ENCODE measurements around the gene PRTG.
A peak's percentile ranks its signal among the peaks of the same experiment; 100 is the strongest.

Gene PRTG

DNA sequence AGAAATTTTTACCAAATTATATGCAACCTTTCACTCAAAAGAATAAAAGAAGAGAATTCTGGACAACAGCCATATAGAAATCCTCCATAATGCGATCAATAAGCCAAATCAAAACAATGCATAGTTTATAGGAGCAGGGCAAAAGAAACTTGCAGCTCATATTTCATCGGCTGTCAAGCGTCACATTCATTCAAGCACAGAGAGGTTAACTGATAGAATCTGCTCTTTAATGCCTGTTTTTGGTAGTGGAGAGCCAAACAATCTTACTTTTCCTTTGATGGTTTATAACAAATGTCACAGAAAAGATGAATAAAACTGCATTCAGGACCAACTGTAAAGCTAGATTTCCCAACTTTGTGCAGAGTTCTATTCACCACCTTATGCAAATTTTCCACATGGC is 35.4 kb downstream of the PRTG start:
- no peak for TF ChIP-seq TSHZ2 (CRISPR knock-in tag; IDR thresholded peaks at IDR 0.05)
- TF ChIP-seq CSDC2 (CRISPR knock-in tag; IDR thresholded peaks at IDR 0.05): no peak
- TF ChIP-seq BACH2 (CRISPR knock-in tag; IDR thresholded peaks at IDR 0.05; ENCODE audit: borderline replicate concordance): no peak
- TF ChIP-seq POU6F1 (CRISPR knock-in tag; IDR thresholded peaks at IDR 0.05; ENCODE audit: borderline replicate concordance, low read depth): no peak
- TF ChIP-seq ZNF70 (CRISPR knock-in tag; IDR thresholded peaks at IDR 0.05): no peak
- TF ChIP-seq SNAI2 (CRISPR knock-in tag; IDR thresholded peaks at IDR 0.05): no peak
- TF ChIP-seq ZNF565 (CRISPR knock-in tag; conservative IDR thresholded peaks at IDR 0.05; ENCODE audit: low read depth): no peak
- TF ChIP-seq TCF4 (CRISPR knock-in tag; IDR thresholded peaks at IDR 0.05; ENCODE audit: borderline replicate concordance): no peak
- TF ChIP-seq, protein P1, sequence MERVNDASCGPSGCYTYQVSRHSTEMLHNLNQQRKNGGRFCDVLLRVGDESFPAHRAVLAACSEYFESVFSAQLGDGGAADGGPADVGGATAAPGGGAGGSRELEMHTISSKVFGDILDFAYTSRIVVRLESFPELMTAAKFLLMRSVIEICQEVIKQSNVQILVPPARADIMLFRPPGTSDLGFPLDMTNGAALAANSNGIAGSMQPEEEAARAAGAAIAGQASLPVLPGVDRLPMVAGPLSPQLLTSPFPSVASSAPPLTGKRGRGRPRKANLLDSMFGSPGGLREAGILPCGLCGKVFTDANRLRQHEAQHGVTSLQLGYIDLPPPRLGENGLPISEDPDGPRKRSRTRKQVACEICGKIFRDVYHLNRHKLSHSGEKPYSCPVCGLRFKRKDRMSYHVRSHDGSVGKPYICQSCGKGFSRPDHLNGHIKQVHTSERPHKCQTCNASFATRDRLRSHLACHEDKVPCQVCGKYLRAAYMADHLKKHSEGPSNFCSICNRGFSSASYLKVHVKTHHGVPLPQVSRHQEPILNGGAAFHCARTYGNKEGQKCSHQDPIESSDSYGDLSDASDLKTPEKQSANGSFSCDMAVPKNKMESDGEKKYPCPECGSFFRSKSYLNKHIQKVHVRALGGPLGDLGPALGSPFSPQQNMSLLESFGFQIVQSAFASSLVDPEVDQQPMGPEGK (CRISPR knock-in tag; IDR thresholded peaks at IDR 0.05; ENCODE audit: borderline replicate concordance): no peak
- no peak for TF ChIP-seq ZFP30 (CRISPR knock-in tag; IDR thresholded peaks at IDR 0.05)
- no peak for TF ChIP-seq ZNF8 (CRISPR knock-in tag; IDR thresholded peaks at IDR 0.05)
- TF ChIP-seq CREB5 (CRISPR knock-in tag; IDR thresholded peaks at IDR 0.05; ENCODE audit: low read depth): no peak
- TF ChIP-seq CSRNP3 (CRISPR knock-in tag; IDR thresholded peaks at IDR 0.05): no peak
- no peak for TF ChIP-seq ZFP3 (CRISPR knock-in tag; IDR thresholded peaks at IDR 0.05)
- no peak for TF ChIP-seq ZC3H10 (CRISPR knock-in tag; IDR thresholded peaks at IDR 0.05)
- ATAC-seq: no peak

DNA sequence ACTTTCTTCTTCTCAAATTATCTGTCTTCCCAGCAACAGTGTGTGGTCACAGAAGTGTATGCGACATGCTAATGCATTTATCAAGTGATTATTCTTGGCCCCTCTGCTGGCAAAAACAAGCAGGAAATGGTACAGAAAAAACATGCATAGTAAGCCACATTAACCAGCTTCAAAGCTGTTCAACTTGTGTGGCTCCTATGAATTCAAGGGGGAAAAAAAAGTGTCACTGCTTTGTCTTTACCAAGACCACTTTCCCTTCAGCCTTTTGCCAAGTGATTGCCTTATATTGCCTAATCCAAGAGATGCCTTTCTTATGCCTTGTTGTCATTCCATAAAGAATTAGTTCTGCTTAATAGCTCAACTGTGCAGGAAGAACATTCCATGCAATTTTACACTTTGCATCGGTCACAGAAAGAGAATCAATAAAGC is 39.1 kb downstream of the PRTG start:
- peak; percentile 56 for TF ChIP-seq ISL1 (CRISPR knock-in tag; IDR thresholded peaks at IDR 0.05)
- no peak for TF ChIP-seq SNAI2 (CRISPR knock-in tag; IDR thresholded peaks at IDR 0.05)
- TF ChIP-seq ZNF8 (CRISPR knock-in tag; IDR thresholded peaks at IDR 0.05): no peak
- TF ChIP-seq OSR1 (CRISPR knock-in tag; IDR thresholded peaks at IDR 0.05): no peak
- no peak for TF ChIP-seq BACH2 (CRISPR knock-in tag; IDR thresholded peaks at IDR 0.05; ENCODE audit: borderline replicate concordance)
- TF ChIP-seq ZFP30 (CRISPR knock-in tag; IDR thresholded peaks at IDR 0.05): no peak
- TF ChIP-seq ESRRG (CRISPR knock-in tag; IDR thresholded peaks at IDR 0.05): no peak
- ATAC-seq: peak; percentile 48; the same call in 1 of the 3 replicates

- no peak for ATAC-seq
- no peak for TF ChIP-seq PPARA (CRISPR knock-in tag; IDR thresholded peaks at IDR 0.05; ENCODE audit: borderline replicate concordance)
- TF ChIP-seq CSRNP3 (CRISPR knock-in tag; IDR thresholded peaks at IDR 0.05): no peak
- no peak for TF ChIP-seq SNAI2 (CRISPR knock-in tag; IDR thresholded peaks at IDR 0.05)
These were observed 42.1 kb downstream of the PRTG start for GRCh38 chr15:55700876-55701275.
